IPS-11a (cell line): ENCODE measurements around the gene THRB.

Experiments used
- H3K4me3 ChIP-seq: one replicate; pipeline ENCODE4 v1.5.1; 2013; ENCODE audit warnings: low read depth, low read length, control low read depth

THRB gene

GRCh38 chr3:24316887-24317383 is 177.7 kb downstream of the THRB start:
- H3K4me3 ChIP-seq: no peak overlapping the region

GRCh38 chr3:24315971-24316370 is 178.7 kb downstream of the THRB start:
- H3K4me3 ChIP-seq: no peak overlapping the region

GRCh38 chr3:24315356-24315755 is 179.3 kb downstream of the THRB start:
- no peak overlapping the region for H3K4me3 ChIP-seq

- H3K4me3 ChIP-seq: no peak overlapping the region
Measured at GRCh38 chr3:24311881-24312280, 182.8 kb downstream of the THRB start.

GRCh38 chr3:24310887-24311286 is 183.8 kb downstream of the THRB start:
- no peak overlapping the region for H3K4me3 ChIP-seq

GRCh38 chr3:24306518-24306917 is 188.1 kb downstream of the THRB start:
- no peak overlapping the region for H3K4me3 ChIP-seq

- H3K4me3 ChIP-seq: no peak overlapping the region
Measured at GRCh38 chr3:24305795-24306467, 188.7 kb downstream of the THRB start.

GRCh38 chr3:24303057-24303754 is 191.4 kb downstream of the THRB start:
- H3K4me3 ChIP-seq: no peak overlapping the region

GRCh38 chr3:24302396-24302795 is 192.3 kb downstream of the THRB start:
- no peak overlapping the region for H3K4me3 ChIP-seq

GRCh38 chr3:24300949-24301348 is 193.7 kb downstream of the THRB start:
- H3K4me3 ChIP-seq: no peak overlapping the region

- H3K4me3 ChIP-seq: no peak overlapping the region
Measured at GRCh38 chr3:24299806-24300626, 194.6 kb downstream of the THRB start.

- H3K4me3 ChIP-seq: no peak overlapping the region
Measured at GRCh38 chr3:24299246-24299805, 195.3 kb downstream of the THRB start.

- no peak overlapping the region for H3K4me3 ChIP-seq
Measured at GRCh38 chr3:24296441-24297205, 198.0 kb downstream of the THRB start.

GRCh38 chr3:24294150-24294549 is 200.5 kb downstream of the THRB start:
- no peak overlapping the region for H3K4me3 ChIP-seq

GRCh38 chr3:24291646-24292045 is 203.0 kb downstream of the THRB start:
- no peak overlapping the region for H3K4me3 ChIP-seq

- H3K4me3 ChIP-seq: no peak overlapping the region
Measured at GRCh38 chr3:24290596-24290995, 204.1 kb downstream of the THRB start.

GRCh38 chr3:24288496-24289236 is 206.0 kb downstream of the THRB start:
- H3K4me3 ChIP-seq: no peak overlapping the region

- H3K4me3 ChIP-seq: no peak overlapping the region
Measured at GRCh38 chr3:24287755-24288450, 206.7 kb downstream of the THRB start.

GRCh38 chr3:24286405-24286804 is 208.2 kb downstream of the THRB start:
- H3K4me3 ChIP-seq: no peak overlapping the region
